Ramos (cell line): ENCODE data around the gene PARVA.

Source experiments
- in situ Hi-C: fragments of 300-500 bp; cut with MboI; formaldehyde crosslinking; loops from one replicate; pipeline ENCODE4 v1.14.3; 2022; ENCODE audit warnings: low sequenced_read_pairs; ENCODE audit not compliant: unreplicated experiment

PARVA gene

DNA sequence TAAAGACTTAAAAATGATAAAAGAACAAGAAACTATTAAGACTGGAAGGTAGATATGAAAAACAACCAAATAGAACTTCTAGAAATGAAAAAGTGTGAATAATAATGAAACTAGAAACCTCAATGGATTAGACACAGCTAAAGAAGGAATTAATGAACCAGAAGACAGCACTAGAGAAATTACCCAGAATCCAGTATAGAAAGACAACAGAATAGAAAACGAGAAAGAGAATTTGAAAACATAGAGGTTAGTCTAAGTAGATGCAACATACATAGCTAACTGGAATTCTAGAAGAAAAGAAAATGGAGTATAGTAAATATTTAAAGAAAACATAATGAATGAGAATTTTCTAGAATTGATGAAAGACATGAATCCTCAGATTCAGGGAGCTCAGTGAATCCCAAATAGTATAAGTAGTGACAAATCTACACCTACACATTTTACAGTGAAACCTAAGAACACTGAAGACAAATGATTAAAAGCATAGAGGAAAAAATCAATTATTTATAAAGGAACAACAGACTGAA, 111.9 kb downstream of the PARVA start:
- in situ Hi-C loops, result no loop called here

DNA sequence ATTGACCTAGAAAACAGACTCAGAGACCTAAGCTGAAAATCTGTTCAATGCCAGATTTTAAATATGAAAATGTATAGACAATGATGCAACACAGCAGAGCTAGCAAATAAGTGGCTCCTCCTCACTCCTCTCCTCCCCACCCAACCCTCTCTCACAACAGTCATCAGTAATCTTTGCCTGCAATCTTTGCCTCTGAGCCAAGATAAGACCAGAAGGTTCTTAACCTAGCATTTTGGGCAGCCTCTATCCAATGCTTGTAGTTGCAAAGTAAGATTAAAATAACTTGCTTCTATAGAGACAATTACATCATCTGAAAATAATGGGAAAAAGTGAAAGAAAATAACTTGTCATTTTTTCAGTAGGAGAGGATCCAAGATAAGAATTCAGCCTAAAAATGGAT, 117.3 kb downstream of the PARVA start:
- in situ Hi-C loops, result no loop called here

DNA sequence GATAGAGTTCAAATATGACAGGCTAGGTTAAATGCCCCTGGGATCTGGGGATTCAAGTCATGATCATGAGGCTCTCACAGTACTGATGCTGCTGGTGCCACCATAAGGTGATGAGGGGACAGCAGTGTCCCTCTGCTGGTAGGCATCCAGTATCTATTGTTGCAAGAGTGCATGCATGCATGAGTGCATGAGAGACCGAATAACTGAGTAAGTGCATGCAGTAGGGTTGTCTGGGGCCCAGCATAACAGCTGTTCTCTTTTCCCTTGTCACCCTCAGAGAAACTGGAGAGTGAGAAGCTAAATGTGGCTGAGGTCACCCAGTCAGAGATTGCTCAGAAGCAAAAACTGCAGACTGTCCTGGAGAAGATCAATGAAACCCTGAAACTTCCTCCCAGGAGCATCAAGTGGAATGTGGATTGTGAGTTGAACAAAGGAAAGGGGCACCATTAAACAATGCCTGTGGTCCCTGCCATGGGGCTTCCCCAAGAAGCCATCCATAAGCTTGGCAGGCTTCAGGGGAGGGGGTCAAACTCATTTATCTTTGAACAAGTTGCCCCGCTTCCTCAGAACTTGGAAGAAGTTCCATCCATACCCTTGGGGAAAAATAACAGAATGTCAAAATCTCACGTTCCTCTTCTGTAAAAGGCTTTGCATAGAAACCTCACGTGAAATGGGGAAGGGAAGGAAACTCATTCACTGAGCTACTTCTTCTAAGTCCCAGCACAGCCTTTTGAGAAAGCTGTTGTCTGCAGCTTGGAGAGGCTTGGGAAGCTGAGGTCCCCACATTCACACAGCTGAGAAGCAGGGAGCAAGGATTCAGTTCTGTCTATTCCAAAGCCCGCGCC, 119.0 kb downstream of the PARVA start:
- in situ Hi-C loops, result no loop called here

DNA sequence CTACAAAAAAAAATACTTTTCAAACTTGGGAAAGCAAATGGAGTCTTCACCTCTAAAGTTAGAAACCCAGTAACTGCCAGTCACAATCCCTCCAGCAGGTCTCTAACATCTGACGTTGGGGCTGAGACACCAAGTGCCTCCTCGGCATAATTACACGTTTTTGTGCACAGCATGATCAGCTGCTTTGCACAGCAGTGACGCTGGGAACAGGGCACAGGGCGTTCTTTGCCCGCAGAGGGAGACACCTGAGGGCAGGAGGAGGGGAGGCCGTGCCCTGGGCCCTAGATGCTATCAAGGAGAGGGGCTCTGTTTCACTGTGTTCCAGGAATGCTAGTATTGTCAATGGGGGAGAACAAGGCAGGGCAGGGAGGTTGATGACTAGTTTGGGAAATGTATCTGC, 120.1 kb downstream of the PARVA start:
- in situ Hi-C loops, result no loop called here

DNA sequence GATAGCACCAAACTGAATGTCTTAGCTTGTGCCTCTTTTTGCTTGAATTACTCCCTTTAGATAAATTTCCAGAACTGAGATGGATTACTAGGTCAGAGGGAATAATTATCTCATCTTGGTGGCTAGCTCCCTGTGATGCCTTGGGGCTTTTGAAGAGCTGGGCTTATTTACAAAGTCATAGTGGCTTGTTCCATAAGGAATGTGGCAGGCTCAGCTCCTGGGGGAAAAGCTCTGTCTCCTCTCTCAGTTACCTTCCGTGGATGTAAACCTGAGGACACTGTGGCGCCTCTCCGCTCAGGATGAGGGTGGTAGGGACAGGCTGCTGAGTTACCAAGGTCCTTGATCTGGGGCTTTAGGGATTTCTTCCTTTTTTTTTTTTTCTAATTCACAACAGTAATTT, 121.7 kb downstream of the PARVA start:
- in situ Hi-C loops, result no loop called here

DNA sequence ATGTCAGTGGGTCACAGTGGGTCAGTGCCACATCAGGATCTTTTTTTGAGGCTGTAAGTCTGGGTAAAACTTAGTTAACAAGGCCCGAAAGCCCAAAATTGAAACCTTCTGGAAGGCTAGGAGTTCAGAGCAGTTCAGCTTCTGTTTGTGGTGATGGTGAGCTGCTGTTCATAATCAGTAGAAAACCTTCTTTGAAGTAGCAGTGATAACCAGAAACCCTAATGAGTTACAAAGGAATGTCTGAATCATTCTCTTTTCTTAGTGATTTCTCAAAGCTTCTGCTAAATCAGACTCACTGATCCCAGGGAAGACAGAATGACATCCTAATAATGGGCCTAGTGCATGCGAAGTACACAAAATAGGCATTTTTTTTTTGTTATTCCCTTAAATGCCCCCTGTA, 124.7 kb downstream of the PARVA start:
- in situ Hi-C loops, result no loop called here

DNA sequence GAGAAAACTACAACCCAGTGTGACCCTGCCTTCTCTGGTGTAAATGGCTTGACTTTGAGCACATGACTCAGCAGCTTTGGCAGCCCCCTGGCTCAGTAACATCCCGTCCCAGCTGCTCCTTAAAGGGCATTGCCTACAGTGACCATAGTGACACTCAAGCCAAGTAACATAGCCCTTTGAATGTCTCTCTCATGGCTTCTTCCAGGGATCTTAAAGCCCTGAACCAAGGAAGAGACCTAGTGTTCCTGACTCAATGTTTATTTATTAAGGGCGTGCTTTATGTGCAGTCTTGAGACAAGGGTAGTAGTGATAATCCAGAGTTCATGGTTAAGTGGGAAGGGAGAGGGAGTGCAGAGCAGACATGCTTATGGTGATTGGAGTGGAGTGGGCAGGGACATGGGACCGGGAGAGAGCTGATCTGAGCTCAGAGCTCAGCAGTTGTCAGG, 125.7 kb downstream of the PARVA start:
- in situ Hi-C loops, result no loop called here

DNA sequence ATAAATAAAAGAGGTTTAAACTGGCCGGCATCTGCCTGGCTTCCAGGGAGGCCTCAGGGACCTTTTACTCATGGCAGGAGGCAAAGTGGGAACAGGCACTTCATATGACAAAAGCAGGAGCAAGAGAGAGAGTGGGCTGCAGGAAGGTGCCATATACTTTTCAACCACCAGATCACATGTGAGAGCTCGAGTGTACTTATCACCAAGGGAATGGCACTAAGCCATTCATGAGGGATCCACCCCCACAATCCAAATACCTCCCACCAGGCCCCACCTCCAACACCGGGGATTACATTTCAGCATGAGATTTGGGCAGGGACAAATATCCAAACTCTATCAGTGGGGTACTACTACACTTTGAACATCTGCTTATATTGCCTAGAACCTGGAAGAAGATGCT, 126.5 kb downstream of the PARVA start:
- in situ Hi-C loops, result no loop called here

DNA sequence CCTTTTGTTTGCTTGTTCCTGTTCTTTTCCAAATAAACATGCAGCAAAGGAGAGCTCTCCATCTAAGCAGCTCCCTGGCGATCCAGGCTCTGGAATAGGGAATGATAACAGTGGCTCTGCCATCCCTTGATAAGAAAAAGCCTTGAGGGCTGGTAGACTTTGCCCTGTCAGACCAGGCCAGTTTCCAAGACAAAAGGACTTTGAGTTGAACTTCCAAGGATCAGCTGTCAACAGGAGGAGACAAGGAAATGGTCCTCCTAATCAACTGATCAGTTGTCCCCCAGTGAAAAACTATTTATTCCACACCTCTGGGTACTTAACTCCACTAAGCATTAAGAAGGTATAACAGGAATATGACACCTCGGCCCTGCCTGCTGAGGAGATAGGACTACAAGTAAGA, 127.8 kb downstream of the PARVA start:
- in situ Hi-C loops, result no loop called here

DNA sequence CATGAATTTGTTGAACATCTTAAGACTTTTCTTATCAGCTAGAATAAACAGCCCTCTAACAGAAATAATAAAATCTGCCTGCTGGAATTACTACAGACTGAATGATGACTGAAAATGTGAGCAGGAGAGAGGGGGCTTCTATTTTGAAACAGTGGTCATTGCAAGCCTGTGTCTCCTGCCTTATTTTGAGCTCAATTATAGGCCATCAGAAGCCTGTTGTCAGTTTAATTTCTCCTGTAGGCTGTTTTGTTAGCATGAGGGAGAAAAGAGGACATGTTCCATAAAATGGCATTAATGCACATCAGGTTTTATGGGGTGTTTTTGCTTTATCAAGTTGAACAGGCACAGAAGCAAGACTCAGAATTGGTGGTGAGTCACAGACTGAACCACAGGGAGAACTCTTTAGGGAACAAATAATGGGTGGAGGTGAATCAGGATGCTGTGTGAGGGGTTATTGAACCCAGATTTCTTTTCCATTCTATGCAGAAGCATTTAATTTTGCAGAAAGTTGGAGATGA, 129.1 kb downstream of the PARVA start:
- in situ Hi-C loops, result no loop called here

DNA sequence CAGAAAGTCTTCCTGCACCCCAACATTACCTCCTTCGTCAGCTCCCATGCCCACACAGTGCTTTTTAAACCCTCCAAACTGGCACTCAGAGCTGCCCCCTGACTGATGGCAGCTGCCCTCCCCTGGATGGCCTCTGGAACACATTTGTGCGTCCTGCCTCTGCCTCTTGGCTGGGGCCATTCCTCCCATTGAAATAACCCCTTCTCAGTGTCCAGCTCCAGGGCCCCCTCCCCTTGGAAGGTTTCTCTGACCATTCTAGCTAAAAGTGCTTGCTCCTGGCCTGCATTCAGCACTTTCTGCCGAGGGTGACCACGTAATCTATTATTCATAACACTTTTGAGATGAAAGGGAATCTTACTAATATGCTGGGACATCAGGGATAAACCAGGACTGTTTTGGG, 130.0 kb downstream of the PARVA start:
- in situ Hi-C loops, result no loop called here

DNA sequence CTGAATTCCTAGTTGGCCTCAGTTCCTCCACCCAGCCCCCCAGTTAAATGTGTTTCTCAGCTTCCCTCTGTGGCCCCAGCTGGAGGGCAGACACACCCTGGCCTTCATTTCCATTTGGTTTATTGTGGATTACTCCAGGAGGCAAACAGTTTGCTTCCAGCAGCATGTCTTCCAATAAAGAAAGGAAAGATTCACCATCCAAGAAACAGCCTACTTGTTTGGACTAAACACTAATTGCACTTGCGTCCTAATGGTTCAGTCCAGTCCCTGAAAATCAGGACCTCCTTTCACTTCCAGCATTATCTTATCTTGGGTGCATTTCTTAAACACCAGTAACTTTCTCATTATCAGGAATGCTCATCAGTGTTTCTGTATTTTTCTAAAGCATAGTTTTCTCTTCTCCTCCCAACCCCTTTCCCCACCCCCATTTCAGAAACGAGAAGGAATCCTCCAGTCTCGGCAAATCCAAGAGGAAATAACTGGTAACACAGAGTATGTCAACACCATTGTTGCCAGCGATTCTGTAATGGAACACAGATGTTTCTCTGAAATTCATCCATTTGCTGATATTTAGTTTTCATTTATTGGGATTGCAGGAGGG, 130.9 kb downstream of the PARVA start:
- in situ Hi-C loops, result no loop called here

DNA sequence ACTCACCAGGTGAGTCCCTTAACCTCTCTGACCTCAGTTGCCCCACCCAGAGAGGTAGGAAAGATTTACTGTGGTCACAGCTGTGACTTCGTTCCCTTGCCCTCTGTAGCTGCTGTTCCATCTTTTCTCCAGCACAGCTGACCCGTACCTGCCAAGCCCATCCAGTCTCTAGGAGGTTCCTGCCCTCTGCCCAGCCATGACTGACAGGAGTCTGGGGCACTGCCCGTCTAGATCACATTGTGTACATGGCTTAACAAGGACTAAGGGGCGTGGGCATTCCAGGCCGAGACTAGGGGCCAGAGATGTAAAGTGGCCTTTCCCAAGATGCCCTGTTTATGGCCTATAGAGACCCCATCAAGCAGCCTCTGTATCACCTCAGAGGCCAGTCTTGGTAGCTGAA, 132.0 kb downstream of the PARVA start:
- in situ Hi-C loops, result no loop called here

DNA sequence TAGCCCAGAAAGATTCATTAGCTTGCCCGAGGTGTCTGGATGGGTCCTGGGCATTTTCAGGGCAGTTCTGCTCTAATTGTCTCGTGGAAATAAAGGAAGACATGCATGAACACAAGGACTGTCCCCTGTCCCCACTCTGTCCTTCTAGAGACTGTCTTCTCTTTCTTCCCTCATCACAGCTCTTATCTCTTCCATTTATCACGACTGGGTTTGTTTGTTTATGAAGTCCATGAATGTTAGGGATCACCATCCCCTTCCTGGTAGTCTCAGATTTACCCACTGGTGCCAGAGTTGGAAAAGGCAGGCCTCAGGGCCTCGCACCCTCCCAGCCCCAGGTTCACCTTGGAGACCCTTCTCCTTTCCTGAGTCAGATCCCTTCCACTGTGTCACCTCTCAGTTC, 134.8 kb downstream of the PARVA start:
- in situ Hi-C loops, result no loop called here

DNA sequence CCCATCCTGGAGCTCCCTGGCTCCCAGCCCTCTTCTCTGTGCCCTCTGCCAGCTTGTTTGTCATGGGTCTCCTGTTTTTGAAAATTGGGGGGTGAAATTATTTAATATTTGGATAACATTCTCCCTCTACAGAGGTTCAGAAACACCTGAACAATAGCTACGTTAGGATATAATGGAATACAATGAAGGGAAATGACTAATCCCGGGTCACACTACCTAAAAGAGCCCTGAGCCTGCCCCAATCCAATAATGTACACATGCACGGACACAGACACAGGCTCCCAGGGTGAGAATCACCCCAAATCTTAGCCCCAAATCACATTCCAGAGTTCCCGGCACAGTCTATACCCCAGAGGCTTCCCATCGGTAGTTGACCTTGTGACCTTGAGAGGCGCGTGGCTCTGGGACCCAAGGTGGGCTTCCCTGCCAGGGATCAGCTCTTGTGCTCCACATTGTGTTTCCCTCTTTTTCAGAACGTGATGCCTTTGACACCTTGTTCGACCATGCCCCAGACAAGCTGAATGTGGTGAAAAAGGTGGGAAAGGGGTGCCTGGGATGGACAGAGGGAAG, 135.5 kb downstream of the PARVA start:
- in situ Hi-C loops, result no loop called here

DNA sequence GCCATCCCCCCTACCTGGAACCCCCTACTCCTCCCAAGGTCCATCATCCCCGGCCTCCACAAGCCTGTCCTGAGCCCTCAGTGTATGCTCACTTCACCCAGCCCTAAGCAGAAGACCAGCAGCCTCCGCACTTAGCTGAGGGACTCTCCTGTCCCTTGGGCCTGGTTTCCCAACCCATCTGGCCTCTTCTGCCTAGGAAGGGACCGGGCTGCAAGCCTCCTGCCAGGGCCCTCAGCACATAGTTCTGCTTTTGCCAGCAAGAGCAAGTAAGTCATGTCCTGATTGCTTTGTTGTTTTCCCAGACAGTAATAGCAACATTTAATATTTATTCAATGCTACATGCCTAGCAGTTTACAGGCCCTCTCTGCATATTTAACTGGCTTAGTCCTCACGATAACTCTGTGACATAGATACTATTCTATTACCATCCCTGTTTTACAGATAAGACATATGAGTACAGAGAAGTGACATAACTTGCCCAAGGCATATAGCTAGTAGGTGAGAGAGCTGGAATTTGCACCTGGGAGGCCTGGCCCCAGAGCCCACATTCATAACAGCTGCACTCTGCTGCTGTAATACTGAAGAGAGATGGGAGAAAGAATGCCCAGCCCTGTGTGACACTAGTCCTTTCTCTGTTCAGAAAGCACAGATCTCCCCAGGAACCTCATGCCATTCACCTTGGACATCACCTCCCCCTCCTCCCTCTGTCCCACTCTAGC, 139.2 kb downstream of the PARVA start:
- in situ Hi-C loops, result no loop called here

DNA sequence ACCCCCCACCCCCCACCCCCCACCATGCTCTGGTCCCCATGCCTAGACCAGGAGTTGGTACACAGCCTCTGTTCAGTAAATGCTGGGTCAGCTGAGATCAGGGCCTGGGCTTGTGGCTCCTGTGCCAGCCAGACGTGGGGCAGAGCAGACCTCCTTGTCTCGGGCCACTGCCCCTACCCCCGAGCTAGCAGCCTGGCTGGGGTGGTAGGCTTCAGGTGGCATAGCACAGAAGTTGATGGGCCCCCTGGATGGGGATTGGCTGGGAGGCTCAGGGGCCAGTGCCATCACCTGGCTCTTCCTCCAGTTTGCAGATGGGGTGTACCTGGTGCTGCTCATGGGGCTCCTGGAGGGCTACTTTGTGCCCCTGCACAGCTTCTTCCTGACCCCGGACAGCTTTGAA, 139.9 kb downstream of the PARVA start:
- in situ Hi-C loops, result no loop called here

DNA sequence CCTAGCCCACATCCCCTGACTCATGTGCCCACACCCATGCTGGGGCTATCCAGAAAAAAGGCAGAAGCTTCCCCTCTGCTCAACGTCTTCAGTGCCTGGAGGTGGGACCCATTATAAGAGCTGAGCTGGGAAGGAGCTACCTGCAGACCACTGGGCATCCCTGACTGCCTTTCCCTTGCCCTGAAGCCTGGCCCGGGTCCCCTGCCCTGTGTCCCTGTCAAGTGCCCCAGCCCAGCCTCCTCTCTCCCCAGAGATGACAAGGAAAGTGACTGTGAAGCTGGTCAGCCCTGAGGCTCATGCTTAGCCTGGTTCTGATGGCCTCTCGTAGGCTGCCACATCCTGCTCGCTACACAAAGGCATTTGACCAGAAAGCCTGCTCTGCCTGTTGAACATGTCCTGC, 140.4 kb downstream of the PARVA start:
- in situ Hi-C loops, result no loop called here

DNA sequence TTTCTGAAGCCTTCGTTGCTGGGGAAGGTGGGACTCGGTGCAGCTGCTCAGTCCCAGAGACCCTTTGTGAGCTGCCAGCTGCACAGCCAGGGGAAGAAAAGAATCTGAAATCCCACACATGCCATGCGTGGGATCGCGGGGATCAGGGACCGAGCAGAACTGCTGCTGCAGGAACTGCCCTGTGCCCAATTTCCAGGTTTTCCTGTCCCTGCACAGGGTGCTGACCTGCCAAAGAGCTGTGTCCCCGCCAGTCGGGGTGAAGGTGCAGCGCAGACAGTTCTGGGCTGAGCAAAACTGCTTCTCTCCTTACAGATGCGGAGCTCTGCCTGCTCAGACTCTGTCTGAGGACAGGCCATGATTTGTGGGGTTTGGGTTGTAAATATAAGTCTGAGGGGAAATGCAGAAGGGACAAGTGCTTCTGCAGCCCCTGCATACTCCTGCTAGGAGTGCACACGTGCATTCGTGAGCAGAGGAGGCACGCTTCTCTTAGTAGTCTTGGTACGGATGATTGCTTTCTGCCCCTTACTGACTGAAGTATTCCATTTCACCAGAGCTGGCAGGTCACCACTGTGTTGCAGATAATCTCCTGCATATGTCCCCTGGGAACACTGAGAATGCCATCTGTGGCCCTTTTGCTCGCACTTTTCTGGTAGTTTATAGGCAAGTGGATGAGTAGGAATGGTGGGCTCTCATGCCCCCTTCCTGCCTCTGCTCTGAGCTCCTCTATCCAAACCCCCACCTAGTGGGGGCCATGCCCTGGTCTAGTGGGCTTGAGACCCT, 141.4 kb downstream of the PARVA start:
- in situ Hi-C loops, result no loop called here

DNA sequence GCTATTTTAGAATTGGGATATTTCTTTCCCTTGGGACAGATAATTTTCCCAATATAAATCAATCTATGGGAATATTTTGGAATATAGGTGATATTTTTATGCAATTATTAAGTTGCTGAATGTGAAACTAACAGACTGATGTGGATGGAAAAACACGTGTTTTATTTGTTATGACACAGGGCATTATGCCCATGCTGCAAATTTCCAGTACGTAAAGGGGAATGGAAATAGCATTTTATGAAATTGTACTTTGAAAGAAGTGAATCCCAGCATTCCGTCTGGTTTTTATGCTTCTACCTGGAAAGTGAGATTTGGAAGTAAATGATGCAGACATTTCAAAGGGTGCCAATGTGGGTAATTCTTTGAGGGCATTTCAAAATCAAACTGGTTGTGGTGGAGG, 142.7 kb downstream of the PARVA start:
- in situ Hi-C loops, result no loop called here
